Uterine smooth muscle cell (primary cell): ENCODE measurements around the gene MAP4K3. TPM values are rescaled to one million over a fixed set of nuclear protein-coding genes. Genes with fewer than 3 reads are reported as not detected.

ENCODE experiments used
- total RNA-seq: library from RNA; depleted of rRNA; stranded (reverse); fragments of >200 nt; gene quantifications from 2 replicates; pipeline ENCODE4 v1.2.3, GENCODE V29; 2014

Gene MAP4K3
- total RNA-seq = 59.1 and 65.8 TPM in 2 replicates

DNA sequence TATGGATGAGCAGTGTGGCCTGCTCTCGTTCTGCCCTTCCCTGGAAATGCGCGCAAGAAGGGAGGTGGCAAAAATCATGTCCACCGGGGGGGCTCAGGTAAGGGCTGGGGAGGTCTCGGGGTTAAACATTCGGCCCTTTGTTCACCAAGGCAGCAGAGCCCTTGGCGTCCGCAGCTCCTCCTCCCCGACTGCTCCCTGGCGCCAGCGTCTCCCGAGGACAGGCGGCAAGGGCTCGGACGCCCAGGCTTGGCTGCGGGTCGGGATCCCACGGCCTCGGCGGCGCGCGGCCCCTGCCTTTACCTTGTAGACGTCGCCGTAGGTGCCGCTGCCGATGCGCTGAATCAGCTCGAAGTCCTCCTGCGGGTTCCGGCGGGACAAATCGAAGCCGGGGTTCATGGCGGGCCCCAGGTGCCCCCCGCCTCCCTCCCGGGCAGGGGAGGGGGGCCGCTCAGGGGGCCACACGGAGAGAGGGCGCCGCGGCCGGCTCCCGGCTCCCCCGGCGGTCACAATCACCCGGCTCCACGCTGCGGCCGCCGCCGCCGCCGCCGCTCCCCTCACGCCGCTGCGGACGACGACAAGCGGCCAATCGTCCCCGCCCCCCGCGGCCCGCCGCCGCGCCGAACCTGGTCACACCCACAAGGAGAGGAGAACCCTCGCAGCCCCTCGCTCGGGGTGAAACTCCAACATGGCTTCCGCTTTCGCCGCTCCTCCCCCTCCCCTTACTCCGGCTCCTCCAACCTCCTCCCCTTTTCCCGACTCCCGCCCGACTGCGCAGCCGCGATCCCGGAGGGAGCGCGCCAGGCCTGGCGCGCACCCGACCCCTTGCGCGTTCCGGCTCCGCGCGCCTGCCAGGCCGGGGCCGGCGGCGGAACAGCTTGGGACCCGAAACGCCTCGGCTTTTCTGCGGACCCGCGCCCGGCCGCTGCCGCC is at the start of gene MAP4K3:
TSS of gene MAP4K3 (minus strand) at position 694 of the 930 bp plus-strand sequence. CDS start at position 396, 298 bp downstream.

DNA sequence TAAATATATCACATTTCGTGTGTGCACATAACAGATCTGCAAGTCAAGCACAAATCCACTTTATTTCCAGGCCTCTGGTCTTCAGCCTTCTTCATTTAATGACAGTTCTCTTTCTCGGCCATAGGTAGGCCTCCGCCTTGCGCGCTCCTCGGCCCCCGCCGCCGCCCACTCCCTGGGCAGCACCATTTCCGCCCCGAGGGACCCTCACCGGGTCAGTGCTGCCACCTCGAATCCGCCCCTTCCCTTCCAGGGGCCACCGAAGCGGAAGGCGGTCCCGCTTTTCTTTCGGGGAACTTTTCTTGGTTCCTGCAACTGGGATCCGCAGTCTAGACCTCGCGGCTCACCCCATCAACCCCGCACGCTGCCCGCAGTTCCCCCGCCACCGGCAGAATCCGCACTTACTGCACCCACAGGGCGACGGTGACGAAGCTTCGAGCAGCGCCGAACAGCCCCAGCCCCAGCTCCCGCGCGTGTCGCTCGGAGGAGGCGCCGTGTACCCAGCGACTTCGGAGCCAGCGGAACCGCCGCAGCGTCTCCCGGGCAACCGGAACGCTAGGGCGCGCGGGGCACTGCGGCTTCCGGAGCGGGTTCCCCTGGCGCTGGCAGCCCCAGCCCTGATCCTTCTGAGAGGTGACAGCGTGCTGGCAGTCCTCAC is 193.5 kb downstream of the MAP4K3 start, which contains the start of gene CDKL4:
TSS of gene CDKL4 (minus strand) at position 502 of the 655 bp plus-strand sequence.

Other genes starting within 250 kb of the MAP4K3 start
- 0.75 and 0.77 TPM in 2 replicates for gene CDKL4, start 193.3 kb downstream of the MAP4K3 start, total RNA-seq
- 0.22 and 1.4 TPM in 2 replicates for gene TMEM178A, start 228.6 kb upstream of the MAP4K3 start, total RNA-seq